Dedifferentiated amniotic fluid mesenchymal stem cell (primary cell): ENCODE results near the gene CDC42.
"Not testable (repeated sequence)": the region's sequence is repeated elsewhere in the genome, so short reads cannot be mapped to it uniquely, and the experiment has no call there.

Experiments
- DNase-seq: peaks from one replicate; pipeline ENCODE4 v3.0.0-alpha.2; 2016; ENCODE audit errors: extremely low spot score

The CDC42 gene

GRCh38 chr1:22052115-22053016, at the start of gene CDC42:
CDC42 (plus strand) TSS chr1:22052709; CDS start chr1:22078479, 25,770 bp downstream.
- DNase-seq: peak; percentile 94

GRCh38 chr1:22002875-22003274, 49.6 kb upstream of the CDC42 start:
- not testable (repeated sequence) for DNase-seq

- DNase-seq: not testable (repeated sequence)
These were observed 48.5 kb upstream of the CDC42 start for GRCh38 chr1:22003959-22004358.

GRCh38 chr1:22005261-22006149, 47.0 kb upstream of the CDC42 start:
- not testable (repeated sequence) for DNase-seq

- not testable (repeated sequence) for DNase-seq
These were observed 45.8 kb upstream of the CDC42 start for GRCh38 chr1:22006736-22007135.

- not testable (repeated sequence) for DNase-seq
These were observed 45.2 kb upstream of the CDC42 start for GRCh38 chr1:22007262-22007661.

- DNase-seq: not testable (repeated sequence)
These were observed 42.9 kb upstream of the CDC42 start for GRCh38 chr1:22009566-22009965.

GRCh38 chr1:22012752-22013151, 39.8 kb upstream of the CDC42 start:
- not testable (repeated sequence) for DNase-seq

- not testable (repeated sequence) for DNase-seq
These were observed 37.8 kb upstream of the CDC42 start for GRCh38 chr1:22014575-22015206.

GRCh38 chr1:22018583-22019559, 33.6 kb upstream of the CDC42 start:
- DNase-seq: peak; percentile 14

GRCh38 chr1:22021061-22021460, 31.4 kb upstream of the CDC42 start:
- DNase-seq: no peak

GRCh38 chr1:22024485-22025367, 27.8 kb upstream of the CDC42 start:
- no peak for DNase-seq

GRCh38 chr1:22025368-22026155, 26.9 kb upstream of the CDC42 start:
- DNase-seq: peak; percentile 85

GRCh38 chr1:22026924-22027289, 25.6 kb upstream of the CDC42 start:
- no peak for DNase-seq

GRCh38 chr1:22030057-22030456, 22.5 kb upstream of the CDC42 start:
- no peak for DNase-seq

- DNase-seq: no peak
These were observed 22.0 kb upstream of the CDC42 start for GRCh38 chr1:22030473-22030872.

GRCh38 chr1:22031214-22031962, 21.1 kb upstream of the CDC42 start:
- DNase-seq: no peak

GRCh38 chr1:22034834-22035233, 17.7 kb upstream of the CDC42 start:
- DNase-seq: not testable (repeated sequence)
